ENCODE measurements around the gene GPX4.

Gene GPX4

GRCh38 chr19:1122021-1122971 is 18.5 kb downstream of the GPX4 start:
- Mint-ChIP-seq H3K9me3 (no peaks in the 10 kb centered on the region), H3K4me1 (no peaks in the 10 kb centered on the region), H3K27ac (no peak overlapping the region), H3K27me3 (ENCODE audit: low read depth) (no peaks in the 10 kb centered on the region), H3K4me3 (no peak overlapping the region), H3K36me3 (ENCODE audit: low read depth) (peaks cover 24% of the 10 kb centered on the region)
- TF ChIP-seq, protein P1, sequence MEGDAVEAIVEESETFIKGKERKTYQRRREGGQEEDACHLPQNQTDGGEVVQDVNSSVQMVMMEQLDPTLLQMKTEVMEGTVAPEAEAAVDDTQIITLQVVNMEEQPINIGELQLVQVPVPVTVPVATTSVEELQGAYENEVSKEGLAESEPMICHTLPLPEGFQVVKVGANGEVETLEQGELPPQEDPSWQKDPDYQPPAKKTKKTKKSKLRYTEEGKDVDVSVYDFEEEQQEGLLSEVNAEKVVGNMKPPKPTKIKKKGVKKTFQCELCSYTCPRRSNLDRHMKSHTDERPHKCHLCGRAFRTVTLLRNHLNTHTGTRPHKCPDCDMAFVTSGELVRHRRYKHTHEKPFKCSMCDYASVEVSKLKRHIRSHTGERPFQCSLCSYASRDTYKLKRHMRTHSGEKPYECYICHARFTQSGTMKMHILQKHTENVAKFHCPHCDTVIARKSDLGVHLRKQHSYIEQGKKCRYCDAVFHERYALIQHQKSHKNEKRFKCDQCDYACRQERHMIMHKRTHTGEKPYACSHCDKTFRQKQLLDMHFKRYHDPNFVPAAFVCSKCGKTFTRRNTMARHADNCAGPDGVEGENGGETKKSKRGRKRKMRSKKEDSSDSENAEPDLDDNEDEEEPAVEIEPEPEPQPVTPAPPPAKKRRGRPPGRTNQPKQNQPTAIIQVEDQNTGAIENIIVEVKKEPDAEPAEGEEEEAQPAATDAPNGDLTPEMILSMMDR (IDR thresholded peaks at IDR 0.05; ENCODE audit: unreplicated experiment in 3 of 3): no peak

GRCh38 chr19:1122972-1123363 is 19.2 kb downstream of the GPX4 start:
- Mint-ChIP-seq H3K4me3 (no peak overlapping the region), H3K9me3 (no peaks in the 10 kb centered on the region), H3K27ac (no peak overlapping the region), H3K27me3 (ENCODE audit: low read depth) (no peaks in the 10 kb centered on the region), H3K36me3 (ENCODE audit: low read depth) (peaks cover 23% of the 10 kb centered on the region), H3K4me1 (no peaks in the 10 kb centered on the region)
- TF ChIP-seq, protein P1 (IDR thresholded peaks at IDR 0.05; ENCODE audit: unreplicated experiment in 3 of 3): no peak

- Mint-ChIP-seq H3K27me3 (ENCODE audit: low read depth) (no peaks in the 10 kb centered on the region), H3K4me1 (no peaks in the 10 kb centered on the region), H3K4me3 (no peak overlapping the region), H3K36me3 (ENCODE audit: low read depth) (peaks cover 19% of the 10 kb centered on the region), H3K27ac (no peak overlapping the region), H3K9me3 (no peaks in the 10 kb centered on the region)
- TF ChIP-seq, protein P1 (IDR thresholded peaks at IDR 0.05; ENCODE audit: unreplicated experiment in 3 of 3): no peak
Observed at GRCh38 chr19:1123381-1123780, 19.6 kb downstream of the GPX4 start.

DNA sequence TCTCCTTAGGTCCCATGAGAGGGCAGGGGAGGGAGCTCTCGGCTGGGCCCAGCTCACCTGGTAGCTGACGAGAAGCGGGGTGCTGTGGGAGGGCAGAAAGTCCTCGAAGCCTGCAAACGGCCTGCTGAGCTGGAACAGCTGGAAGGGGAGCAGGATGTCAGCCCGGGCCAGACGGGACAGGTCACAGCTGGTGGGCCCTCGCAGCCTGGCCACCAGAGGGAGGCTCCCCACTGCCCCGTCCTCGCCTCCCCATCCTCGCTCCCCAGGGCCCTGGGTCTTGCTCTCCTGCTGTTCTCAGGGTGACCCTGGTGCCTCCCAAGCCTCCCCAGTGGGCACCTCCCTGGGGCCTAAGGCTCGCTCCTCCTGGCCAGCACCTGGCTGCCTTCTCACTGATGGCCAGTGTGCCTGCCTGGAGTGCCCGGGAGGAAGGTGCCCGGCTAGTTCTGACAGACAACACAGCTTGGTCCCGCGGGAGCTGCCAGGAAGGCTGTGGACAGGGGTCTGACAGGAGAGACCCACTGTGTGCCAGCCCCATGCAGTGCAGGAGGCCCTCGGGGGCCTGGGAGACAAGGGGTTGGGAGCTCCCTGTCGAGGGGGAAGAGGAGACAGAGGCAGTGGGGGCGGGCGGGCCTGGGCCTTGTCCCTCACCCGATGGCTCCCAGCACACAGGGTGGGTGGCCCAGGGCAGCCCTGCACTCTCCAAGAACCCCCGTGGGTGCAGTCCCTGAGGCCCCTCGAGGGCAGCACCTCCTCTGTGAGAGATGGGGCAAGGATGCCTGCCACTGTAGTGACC is 20.3 kb downstream of the GPX4 start:
- TF ChIP-seq, protein P1 (IDR thresholded peaks at IDR 0.05; ENCODE audit: unreplicated experiment in 3 of 3): no peak
- H3K9me3 Mint-ChIP-seq: no peaks in the 10 kb centered on the region
- no peaks in the 10 kb centered on the region for H3K27me3 Mint-ChIP-seq (ENCODE audit: low read depth)
- no peak overlapping the region for H3K27ac Mint-ChIP-seq
- peaks cover 14% of the 10 kb centered on the region for H3K36me3 Mint-ChIP-seq (ENCODE audit: low read depth)
- no peak overlapping the region for H3K4me3 Mint-ChIP-seq
- H3K4me1 Mint-ChIP-seq: no peaks in the 10 kb centered on the region

DNA sequence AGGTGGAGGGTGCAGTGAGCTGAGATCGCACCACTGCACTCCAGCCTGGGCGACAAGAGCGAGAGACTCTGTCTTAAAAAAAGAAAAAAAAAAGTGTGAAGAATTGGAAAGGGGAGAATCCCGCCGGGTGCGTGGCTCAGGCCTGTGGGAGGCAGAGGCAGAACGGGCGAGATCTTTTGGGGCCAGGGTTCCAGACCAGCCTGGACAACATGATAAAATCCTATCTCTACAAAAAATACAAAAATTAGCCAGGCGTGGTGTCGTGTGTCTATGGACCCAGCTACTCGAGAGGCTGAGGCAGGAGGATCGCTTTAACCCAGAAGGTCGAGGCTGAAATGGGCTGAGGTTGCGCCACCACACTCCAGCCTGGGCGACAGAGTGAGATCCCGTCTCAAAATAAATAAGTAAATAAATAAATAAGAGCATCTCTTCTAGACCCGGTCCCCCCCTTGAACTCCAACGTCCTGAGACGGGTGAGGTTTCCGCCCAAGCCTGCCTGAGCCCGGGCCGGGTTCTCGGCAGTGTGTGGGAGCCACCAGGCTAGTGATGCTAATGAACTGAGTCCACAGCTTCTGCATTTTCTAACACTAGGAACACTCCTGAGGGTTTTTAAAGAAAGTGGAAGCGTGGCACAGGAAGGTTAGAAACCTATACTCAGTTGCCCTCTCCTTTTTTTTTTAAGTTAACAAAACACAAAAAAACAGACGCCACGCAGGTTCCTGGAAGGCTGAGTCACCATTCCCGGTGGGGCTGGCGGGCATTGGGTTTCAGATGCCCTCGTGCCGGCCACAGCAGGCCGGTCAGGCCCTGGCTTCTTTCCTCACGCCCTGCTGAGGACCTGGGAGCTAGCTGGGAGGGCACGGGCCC is 22.0 kb downstream of the GPX4 start:
- Mint-ChIP-seq H3K27me3 (ENCODE audit: low read depth) (no peaks in the 10 kb centered on the region), H3K4me3 (no peak overlapping the region), H3K4me1 (no peaks in the 10 kb centered on the region), H3K27ac (no peak overlapping the region), H3K9me3 (no peaks in the 10 kb centered on the region), H3K36me3 (ENCODE audit: low read depth) (peaks cover 14% of the 10 kb centered on the region)
- TF ChIP-seq, protein P1 (IDR thresholded peaks at IDR 0.05; ENCODE audit: unreplicated experiment in 3 of 3): no peak
